K562 (cell line): ENCODE measurements around the gene PSMC1. TPM values are rescaled to one million over a fixed set of nuclear protein-coding genes. Genes with fewer than 3 reads are reported as not detected.

Source experiments
- ARID1B ChIP-seq: fragments of 450-650 bp; IDR thresholded peaks from 2 replicates; pipeline ENCODE4 v1.6.1; 2016; ENCODE audit warnings: antibody characterized with exemption, mild to moderate bottlenecking, inconsistent platforms
- COPS2 ChIP-seq: fragments of 450-650 bp; conservative IDR thresholded peaks from 2 replicates; pipeline ENCODE4 v1.6.1; 2016; ENCODE audit warnings: mild to moderate bottlenecking, moderate library complexity
- DDX20 ChIP-seq: fragments of 450-650 bp; IDR thresholded peaks from 2 replicates; pipeline ENCODE4 v1.6.1; 2016; ENCODE audit warnings: missing genetic modification characterization, low read depth, mild to moderate bottlenecking, missing compliant biosample characterization, moderate library complexity
- ESRRB ChIP-seq: fragments of 250-450 bp; sonication (Bioruptor Pico); IDR thresholded peaks from 2 replicates; pipeline ENCODE4 v1.5.0; 2020; ENCODE audit warnings: mild to moderate bottlenecking, moderate library complexity, borderline replicate concordance
- POLR2G ChIP-seq: fragments of 200-400 bp; formaldehyde crosslinking; IDR thresholded peaks from 2 replicates; pipeline ENCODE4 v1.6.1; 2017; ENCODE audit warnings: low read depth, mild to moderate bottlenecking, antibody characterized with exemption, low read length, moderate library complexity
- SRSF7 ChIP-seq: fragments of 200-400 bp; formaldehyde crosslinking; optimal IDR thresholded peaks from 2 replicates; pipeline ENCODE3; 2017; ENCODE audit warnings: mild to moderate bottlenecking, low read depth, low read length
- TCF7L2 ChIP-seq: fragments of 150-350 bp; IDR thresholded peaks from 2 replicates; pipeline ENCODE4 v1.6.1; 2016; ENCODE audit warnings: low read depth, mild to moderate bottlenecking, low read length, moderate library complexity
- THRAP3 ChIP-seq: fragments of 450-650 bp; IDR thresholded peaks from 2 replicates; pipeline ENCODE4 v1.6.1; 2016; ENCODE audit warnings: mild to moderate bottlenecking, inconsistent platforms, borderline replicate concordance
- ZKSCAN8 ChIP-seq: fragments of 200-800 bp; sonication (Bioruptor generic); IDR thresholded peaks from 2 replicates; pipeline ENCODE4 v1.6.1; 2016; ENCODE audit warnings: missing genetic modification characterization, missing compliant biosample characterization
- ZNF165 ChIP-seq: fragments of 250-450 bp; sonication (Bioruptor Pico); IDR thresholded peaks from 2 replicates; pipeline ENCODE4 v1.4.0; 2020; ENCODE audit warnings: borderline replicate concordance
- ZNF175 ChIP-seq: fragments of 200-800 bp; sonication (Bioruptor generic); IDR thresholded peaks from 2 replicates; pipeline ENCODE4 v1.6.1; 2016; ENCODE audit warnings: low read depth, mild to moderate bottlenecking, missing genetic modification characterization, missing compliant biosample characterization
- ZNF431 ChIP-seq: sonication (generic); formaldehyde crosslinking; IDR thresholded peaks from 2 replicates; pipeline ENCODE4 v1.8.0; 2022; ENCODE audit warnings: mild to moderate bottlenecking, missing genetic modification reagents
- ZNF589 ChIP-seq: fragments of 200-800 bp; sonication (Bioruptor generic); IDR thresholded peaks from 2 replicates; pipeline ENCODE4 v1.6.1; 2016; ENCODE audit warnings: low read depth, missing genetic modification characterization, missing compliant biosample characterization
- ZNF699 ChIP-seq: fragments of 250-450 bp; sonication (Bioruptor Pico); IDR thresholded peaks from 2 replicates; pipeline ENCODE4 v1.8.0; 2021; ENCODE audit warnings: mild to moderate bottlenecking, moderate library complexity; ENCODE audit not compliant: insufficient replicate concordance
- ZNF778 ChIP-seq: fragments of 450-650 bp; formaldehyde crosslinking; IDR thresholded peaks from 2 replicates; pipeline ENCODE4 v1.4.0; 2020; ENCODE audit warnings: mild to moderate bottlenecking, moderate library complexity
- polyA plus RNA-seq, 8 experiments: library from polyadenylated mRNA; depleted of rRNA in 4 of 8; stranded (reverse) in 5 of 8; unstranded in 3 of 8; fragments of >200 nt; fragmentation: Nextera tagmentation in 2 of 8; fragmentation: Illumina TruSeq in 1 of 8; extraction: Ambion mirVana in 2 of 8; extraction: Trizol in 1 of 8; gene quantifications; 2 replicates each; pipeline versions ENCODE4 v1.2.1 to v1.2.3, GENCODE V29; 2011 to 2014; ENCODE audit warnings: inconsistent platforms in 1 of 8, missing spikeins in 1 of 8
- total RNA-seq, 7 experiments: library from RNA; depleted of rRNA in 6 of 7; stranded (reverse); fragments of >200 nt in 6 of 7; fragmentation: Illumina TruSeq in 2 of 7; extraction: Trizol in 2 of 7; gene quantifications; 2 replicates each; pipeline versions ENCODE4 v1.2.1 to v1.2.3, GENCODE V29; 2011 to 2021; ENCODE audit warnings: low replicate concordance in 1 of 7
- TF ChIP-seq, protein P1 (sequence below): IDR thresholded peaks from 3 replicates; pipeline ENCODE4 v1.6.1; 2011; ENCODE audit warnings: borderline replicate concordance, mild to moderate bottlenecking, moderate library complexity; ENCODE audit not compliant: insufficient read length; ENCODE audit errors: extremely low read depth
- TF ChIP-seq, protein P2 (sequence below): fragments of 450-650 bp; IDR thresholded peaks from 2 replicates; pipeline ENCODE4 v1.6.1; 2014; ENCODE audit warnings: low read depth, mild to moderate bottlenecking, moderate library complexity, borderline replicate concordance
- TF ChIP-seq, protein P3 (sequence below): fragments of 200-800 bp; sonication (Bioruptor generic); IDR thresholded peaks from 2 replicates; pipeline ENCODE4 v1.6.1; 2016; ENCODE audit warnings: missing genetic modification characterization, missing compliant biosample characterization

PSMC1 gene
- total and polyA plus RNA-seq, 9 of the 15 experiments (the other 6 are each of a cell fraction or from before 2014, with no cell fraction given) = 87.8 to 276 (median 165) TPM

DNA sequence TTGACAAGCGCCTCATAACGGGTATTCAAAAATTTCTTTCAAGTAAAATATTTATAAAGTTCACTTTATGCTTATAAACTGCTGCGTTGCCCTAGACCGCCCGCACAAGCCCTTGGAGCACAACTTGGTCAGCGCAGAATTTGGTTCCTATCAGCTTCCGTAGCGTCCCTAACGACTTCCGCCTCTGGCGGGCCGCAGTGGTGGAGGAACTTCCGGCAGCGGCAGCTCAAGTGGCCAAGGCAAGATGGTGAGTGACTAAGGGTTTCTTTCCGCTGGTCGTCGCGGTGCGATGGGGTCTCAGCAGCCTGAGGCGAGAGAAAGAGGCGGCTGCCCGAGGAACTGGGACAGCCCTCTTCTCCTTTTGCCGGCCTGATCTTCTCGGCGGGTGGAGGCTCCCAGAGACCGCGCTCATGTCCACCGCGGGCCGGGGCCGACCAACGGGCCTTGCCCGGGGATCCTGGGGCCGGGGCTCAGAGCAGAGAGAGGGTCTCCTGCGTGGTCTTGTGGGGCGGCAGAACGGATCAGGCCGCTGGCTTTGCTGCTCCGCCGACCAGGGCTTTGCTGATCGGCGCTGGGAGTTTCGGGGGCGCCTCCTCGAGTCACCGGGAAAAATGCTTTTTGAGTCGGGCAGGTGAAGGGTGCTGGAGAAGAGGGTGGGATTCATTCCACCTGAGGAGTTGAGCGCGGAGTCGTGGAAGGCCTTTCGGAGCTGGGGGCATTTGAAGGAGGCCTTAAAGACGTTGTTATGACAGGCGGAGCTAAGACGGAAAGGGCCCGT, at the start of gene PSMC1 (continued):
- TF ChIP-seq THRAP3 = no peak
- no peak for TF ChIP-seq ZNF699 (CRISPR knock-in tag)
- no peak for TF ChIP-seq COPS2
- no peak for TF ChIP-seq ZNF589 (CRISPR knock-in tag)
- no peak for TF ChIP-seq ZKSCAN8 (CRISPR knock-in tag)
- TF ChIP-seq, protein P1, sequence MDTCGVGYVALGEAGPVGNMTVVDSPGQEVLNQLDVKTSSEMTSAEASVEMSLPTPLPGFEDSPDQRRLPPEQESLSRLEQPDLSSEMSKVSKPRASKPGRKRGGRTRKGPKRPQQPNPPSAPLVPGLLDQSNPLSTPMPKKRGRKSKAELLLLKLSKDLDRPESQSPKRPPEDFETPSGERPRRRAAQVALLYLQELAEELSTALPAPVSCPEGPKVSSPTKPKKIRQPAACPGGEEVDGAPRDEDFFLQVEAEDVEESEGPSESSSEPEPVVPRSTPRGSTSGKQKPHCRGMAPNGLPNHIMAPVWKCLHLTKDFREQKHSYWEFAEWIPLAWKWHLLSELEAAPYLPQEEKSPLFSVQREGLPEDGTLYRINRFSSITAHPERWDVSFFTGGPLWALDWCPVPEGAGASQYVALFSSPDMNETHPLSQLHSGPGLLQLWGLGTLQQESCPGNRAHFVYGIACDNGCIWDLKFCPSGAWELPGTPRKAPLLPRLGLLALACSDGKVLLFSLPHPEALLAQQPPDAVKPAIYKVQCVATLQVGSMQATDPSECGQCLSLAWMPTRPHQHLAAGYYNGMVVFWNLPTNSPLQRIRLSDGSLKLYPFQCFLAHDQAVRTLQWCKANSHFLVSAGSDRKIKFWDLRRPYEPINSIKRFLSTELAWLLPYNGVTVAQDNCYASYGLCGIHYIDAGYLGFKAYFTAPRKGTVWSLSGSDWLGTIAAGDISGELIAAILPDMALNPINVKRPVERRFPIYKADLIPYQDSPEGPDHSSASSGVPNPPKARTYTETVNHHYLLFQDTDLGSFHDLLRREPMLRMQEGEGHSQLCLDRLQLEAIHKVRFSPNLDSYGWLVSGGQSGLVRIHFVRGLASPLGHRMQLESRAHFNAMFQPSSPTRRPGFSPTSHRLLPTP = no peak
- TF ChIP-seq ZNF431 (CRISPR knock-in tag) = no peak
- TF ChIP-seq DDX20 = no peak
- TF ChIP-seq ZNF165 = no peak
- no peak for TF ChIP-seq SRSF7
- no peak for TF ChIP-seq TCF7L2
- no peak for TF ChIP-seq ZNF778
- no peak for TF ChIP-seq ARID1B
- no peak for TF ChIP-seq ESRRB (CRISPR knock-in tag)
- TF ChIP-seq POLR2G = peak; percentile 92
- no peak for TF ChIP-seq ZNF175 (CRISPR knock-in tag)
- TF ChIP-seq, protein P2, sequence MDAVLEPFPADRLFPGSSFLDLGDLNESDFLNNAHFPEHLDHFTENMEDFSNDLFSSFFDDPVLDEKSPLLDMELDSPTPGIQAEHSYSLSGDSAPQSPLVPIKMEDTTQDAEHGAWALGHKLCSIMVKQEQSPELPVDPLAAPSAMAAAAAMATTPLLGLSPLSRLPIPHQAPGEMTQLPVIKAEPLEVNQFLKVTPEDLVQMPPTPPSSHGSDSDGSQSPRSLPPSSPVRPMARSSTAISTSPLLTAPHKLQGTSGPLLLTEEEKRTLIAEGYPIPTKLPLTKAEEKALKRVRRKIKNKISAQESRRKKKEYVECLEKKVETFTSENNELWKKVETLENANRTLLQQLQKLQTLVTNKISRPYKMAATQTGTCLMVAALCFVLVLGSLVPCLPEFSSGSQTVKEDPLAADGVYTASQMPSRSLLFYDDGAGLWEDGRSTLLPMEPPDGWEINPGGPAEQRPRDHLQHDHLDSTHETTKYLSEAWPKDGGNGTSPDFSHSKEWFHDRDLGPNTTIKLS = no peak
- TF ChIP-seq, protein P3, sequence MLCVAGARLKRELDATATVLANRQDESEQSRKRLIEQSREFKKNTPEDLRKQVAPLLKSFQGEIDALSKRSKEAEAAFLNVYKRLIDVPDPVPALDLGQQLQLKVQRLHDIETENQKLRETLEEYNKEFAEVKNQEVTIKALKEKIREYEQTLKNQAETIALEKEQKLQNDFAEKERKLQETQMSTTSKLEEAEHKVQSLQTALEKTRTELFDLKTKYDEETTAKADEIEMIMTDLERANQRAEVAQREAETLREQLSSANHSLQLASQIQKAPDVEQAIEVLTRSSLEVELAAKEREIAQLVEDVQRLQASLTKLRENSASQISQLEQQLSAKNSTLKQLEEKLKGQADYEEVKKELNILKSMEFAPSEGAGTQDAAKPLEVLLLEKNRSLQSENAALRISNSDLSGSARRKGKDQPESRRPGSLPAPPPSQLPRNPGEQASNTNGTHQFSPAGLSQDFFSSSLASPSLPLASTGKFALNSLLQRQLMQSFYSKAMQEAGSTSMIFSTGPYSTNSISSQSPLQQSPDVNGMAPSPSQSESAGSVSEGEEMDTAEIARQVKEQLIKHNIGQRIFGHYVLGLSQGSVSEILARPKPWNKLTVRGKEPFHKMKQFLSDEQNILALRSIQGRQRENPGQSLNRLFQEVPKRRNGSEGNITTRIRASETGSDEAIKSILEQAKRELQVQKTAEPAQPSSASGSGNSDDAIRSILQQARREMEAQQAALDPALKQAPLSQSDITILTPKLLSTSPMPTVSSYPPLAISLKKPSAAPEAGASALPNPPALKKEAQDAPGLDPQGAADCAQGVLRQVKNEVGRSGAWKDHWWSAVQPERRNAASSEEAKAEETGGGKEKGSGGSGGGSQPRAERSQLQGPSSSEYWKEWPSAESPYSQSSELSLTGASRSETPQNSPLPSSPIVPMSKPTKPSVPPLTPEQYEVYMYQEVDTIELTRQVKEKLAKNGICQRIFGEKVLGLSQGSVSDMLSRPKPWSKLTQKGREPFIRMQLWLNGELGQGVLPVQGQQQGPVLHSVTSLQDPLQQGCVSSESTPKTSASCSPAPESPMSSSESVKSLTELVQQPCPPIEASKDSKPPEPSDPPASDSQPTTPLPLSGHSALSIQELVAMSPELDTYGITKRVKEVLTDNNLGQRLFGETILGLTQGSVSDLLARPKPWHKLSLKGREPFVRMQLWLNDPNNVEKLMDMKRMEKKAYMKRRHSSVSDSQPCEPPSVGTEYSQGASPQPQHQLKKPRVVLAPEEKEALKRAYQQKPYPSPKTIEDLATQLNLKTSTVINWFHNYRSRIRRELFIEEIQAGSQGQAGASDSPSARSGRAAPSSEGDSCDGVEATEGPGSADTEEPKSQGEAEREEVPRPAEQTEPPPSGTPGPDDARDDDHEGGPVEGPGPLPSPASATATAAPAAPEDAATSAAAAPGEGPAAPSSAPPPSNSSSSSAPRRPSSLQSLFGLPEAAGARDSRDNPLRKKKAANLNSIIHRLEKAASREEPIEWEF = no peak
